AG04449 (cell line): ENCODE data around the gene LONRF3.
"Not testable (repeated sequence)": the region's sequence is repeated elsewhere in the genome, so short reads cannot be mapped to it uniquely, and the experiment has no call there.

Source experiments
- CTCF ChIA-PET: fragments of 350-600 bp; formaldehyde crosslinking; extraction: SDS; loops from one replicate; lab custom pipeline; 2021; ENCODE audit warnings: antibody characterized with exemption; lab: Yijun Ruan, JAX
- POLR2A ChIA-PET: fragments of 400-600, 350-600 bp; formaldehyde crosslinking; extraction: SDS; loops from one replicate; lab custom pipeline; 2020; ENCODE audit warnings: antibody characterized with exemption, inconsistent platforms; lab: Yijun Ruan, JAX
- DNase-seq: peaks from one replicate; pipeline ENCODE4 v3.0.0-alpha.2; 2010; ENCODE audit warnings: low read depth, low spot score
- H3K4me3 ChIP-seq: 2 replicates; pipeline ENCODE4 v1.5.1; 2011; ENCODE audit warnings: low read depth, mild to moderate bottlenecking, control low read depth, low read length
- TF ChIP-seq, protein P1 (sequence below): IDR thresholded peaks from one replicate; pipeline ENCODE4 v1.5.1; 2011; ENCODE audit warnings: mild to moderate bottlenecking, moderate library complexity, low read length, control low read depth, inconsistent platforms; ENCODE audit not compliant: insufficient read depth; ENCODE audit errors: missing control alignments

Gene LONRF3

GRCh38 chrX:118990512-118991227, 16.3 kb downstream of the LONRF3 start:
- DNase-seq, result no peak
- ChIA-PET CTCF (interaction anchor here (3.9 kb wide), 1 partner anchor 15 kb away, joined by 17 read pairs; no protein-coding TSS in a partner anchor), POLR2A (no interaction called here)
- no peak overlapping the region for H3K4me3 ChIP-seq
- TF ChIP-seq, protein P1, sequence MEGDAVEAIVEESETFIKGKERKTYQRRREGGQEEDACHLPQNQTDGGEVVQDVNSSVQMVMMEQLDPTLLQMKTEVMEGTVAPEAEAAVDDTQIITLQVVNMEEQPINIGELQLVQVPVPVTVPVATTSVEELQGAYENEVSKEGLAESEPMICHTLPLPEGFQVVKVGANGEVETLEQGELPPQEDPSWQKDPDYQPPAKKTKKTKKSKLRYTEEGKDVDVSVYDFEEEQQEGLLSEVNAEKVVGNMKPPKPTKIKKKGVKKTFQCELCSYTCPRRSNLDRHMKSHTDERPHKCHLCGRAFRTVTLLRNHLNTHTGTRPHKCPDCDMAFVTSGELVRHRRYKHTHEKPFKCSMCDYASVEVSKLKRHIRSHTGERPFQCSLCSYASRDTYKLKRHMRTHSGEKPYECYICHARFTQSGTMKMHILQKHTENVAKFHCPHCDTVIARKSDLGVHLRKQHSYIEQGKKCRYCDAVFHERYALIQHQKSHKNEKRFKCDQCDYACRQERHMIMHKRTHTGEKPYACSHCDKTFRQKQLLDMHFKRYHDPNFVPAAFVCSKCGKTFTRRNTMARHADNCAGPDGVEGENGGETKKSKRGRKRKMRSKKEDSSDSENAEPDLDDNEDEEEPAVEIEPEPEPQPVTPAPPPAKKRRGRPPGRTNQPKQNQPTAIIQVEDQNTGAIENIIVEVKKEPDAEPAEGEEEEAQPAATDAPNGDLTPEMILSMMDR, result no peak

DNA sequence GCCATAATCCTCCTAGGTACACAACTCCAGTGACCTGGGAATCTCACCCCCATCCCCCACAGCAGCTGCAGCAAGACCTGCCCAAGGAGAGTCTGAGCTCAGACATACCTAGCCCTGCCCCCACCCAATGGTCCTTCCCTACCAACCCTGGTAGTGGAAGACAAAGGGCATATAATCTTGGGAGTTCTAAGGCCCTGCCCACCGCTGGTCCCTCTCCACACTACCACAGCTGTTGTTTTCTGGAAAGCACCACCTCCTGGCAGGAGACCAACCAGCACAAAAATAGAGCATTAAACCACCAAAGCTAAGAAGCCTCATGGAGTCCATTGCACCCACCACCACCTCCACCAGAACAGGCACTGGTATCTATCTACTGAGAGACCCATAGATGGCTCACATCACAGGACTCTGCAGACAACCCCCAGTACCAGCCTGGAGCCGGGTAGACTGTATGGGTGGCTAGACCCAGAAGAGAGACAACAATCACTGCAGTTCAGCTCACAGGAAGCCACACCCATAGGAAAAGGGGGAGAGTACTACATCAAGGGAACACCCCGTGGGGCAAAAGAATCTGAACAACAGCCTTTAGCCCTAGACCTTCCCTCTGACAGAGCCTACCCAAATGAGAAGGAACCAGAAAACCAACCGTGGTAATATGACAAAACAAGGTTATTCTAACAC, 18.2 kb downstream of the LONRF3 start:
- H3K4me3 ChIP-seq, DNase-seq, POLR2A ChIA-PET: not testable (repeated sequence)
- CTCF ChIA-PET, result interaction anchor here (1.0 kb wide), 1 partner anchor 12 kb away, joined by 3 read pairs; no protein-coding TSS in a partner anchor

GRCh38 chrX:119003462-119003861, 29.0 kb downstream of the LONRF3 start:
- DNase-seq, result no peak
- TF ChIP-seq, protein P1, result no peak
- POLR2A ChIA-PET, result no interaction called here
- CTCF ChIA-PET, result interaction anchor here (1.8 to 8.7 kb wide), 2 partner anchors 12 to 63 kb away, joined by 10 to 88 read pairs; no protein-coding TSS in a partner anchor
- H3K4me3 ChIP-seq, result no peak overlapping the region

GRCh38 chrX:119004920-119005524, 30.6 kb downstream of the LONRF3 start:
- CTCF ChIA-PET, result interaction anchor here (0.8 to 8.7 kb wide), 12 partner anchors 10 to 166 kb away, joined by 3 to 88 read pairs (median 4); no protein-coding TSS in a partner anchor
- H3K4me3 ChIP-seq, result no peak overlapping the region
- no peak for DNase-seq
- POLR2A ChIA-PET, result no interaction called here
- TF ChIP-seq, protein P1, result peak; percentile 92

GRCh38 chrX:119007189-119007770, 32.9 kb downstream of the LONRF3 start:
- DNase-seq, result no peak
- TF ChIP-seq, protein P1, result no peak
- ChIA-PET POLR2A (no interaction called here), CTCF (interaction anchor here (0.6 to 8.7 kb wide), 5 partner anchors 8 to 158 kb away, joined by 3 to 88 read pairs (median 14); no protein-coding TSS in a partner anchor)
- H3K4me3 ChIP-seq, result no peak overlapping the region

- ChIA-PET POLR2A (no interaction called here), CTCF (interaction anchor here (0.6 to 8.7 kb wide), 12 partner anchors 7 to 160 kb away, joined by 3 to 88 read pairs (median 4); no protein-coding TSS in a partner anchor)
- no peak for DNase-seq
- no peak overlapping the region for H3K4me3 ChIP-seq
- TF ChIP-seq, protein P1, result peak; percentile 48
Observed at GRCh38 chrX:119008110-119008744, 33.8 kb downstream of the LONRF3 start.
